Measurements from ENCODE around the gene WDHD1. TPM values are rescaled to one million over a fixed set of nuclear protein-coding genes. Genes with fewer than 3 reads are reported as not detected.
"Not testable (repeated sequence)": the region's sequence is repeated elsewhere in the genome, so short reads cannot be mapped to it uniquely, and the experiment has no call there.

Gene WDHD1
- total and polyA plus RNA-seq, 2 experiments from 2014 or later = 6.6 to 9.6 TPM

DNA sequence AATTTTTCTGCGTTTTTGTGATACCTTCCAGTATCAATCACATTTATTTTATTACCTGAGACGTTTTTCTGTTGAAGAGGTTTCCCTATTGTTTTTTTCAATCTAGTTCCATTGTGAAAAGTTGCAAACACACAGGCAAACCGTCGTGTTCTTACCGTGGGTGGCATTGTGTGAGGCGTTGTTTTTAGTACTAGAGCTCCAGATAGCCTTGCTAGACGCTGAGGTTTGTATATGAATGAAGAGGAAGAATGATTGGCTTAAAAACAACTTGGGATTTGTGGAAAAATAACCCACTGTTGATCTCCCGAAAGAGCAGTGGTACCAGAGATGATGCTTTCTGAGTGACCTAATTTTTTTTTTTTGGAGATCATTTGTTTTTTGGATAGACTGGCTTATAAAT is 1.2 kb upstream of the WDHD1 start:
- peak overlapping the region; percentile 98 for H2AFZ ChIP-seq
- H3K9ac ChIP-seq = peak overlapping the region; percentile 91
- H3K79me2 ChIP-seq (ENCODE audit: insufficient read depth) = peaks cover 85% of the 10 kb centered on the region
- peaks cover 35% of the 10 kb centered on the region for H3K4me1 ChIP-seq (ENCODE audit: insufficient read depth)
- H3F3A ChIP-seq (ENCODE audit: insufficient read depth) = peaks cover 15% of the 10 kb centered on the region; the same call in 1 of the 2 replicates
- WGBS, 2 experiments (ENCODE audit: low coverage in 1 of 2, low lambda C conversion rate in 2 of 2, missing lambda C conversion rate in 2 of 2) = 4 to 5% methylated on average over 8 of the region's 8 CpGs
- H3K4me3 ChIP-seq = peak overlapping the region; percentile 91
- no peaks in the 10 kb centered on the region for H3K36me3 ChIP-seq (ENCODE audit: low read depth)
- in situ Hi-C loops (cut with MboI) = no loop called here
- H3K4me2 ChIP-seq (ENCODE audit: unreplicated experiment) = peak overlapping the region; percentile 98
- DNase-seq = peak; percentile 54
- no peaks in the 10 kb centered on the region for H3K9me3 ChIP-seq (ENCODE audit: low read depth)
- H3K9me2 ChIP-seq (ENCODE audit: insufficient read depth) = no peaks in the 10 kb centered on the region
- no peak for TF ChIP-seq EZH2 (IDR thresholded peaks at IDR 0.05; ENCODE audit: insufficient read depth, poor library complexity, severe bottlenecking)
- H3K27me3 ChIP-seq (replicated peaks; ENCODE audit: insufficient read depth) = no peaks in the 10 kb centered on the region
- H3K27ac ChIP-seq = peak overlapping the region; percentile 84
- H4K20me1 ChIP-seq (ENCODE audit: insufficient read depth) = peaks cover 4% of the 10 kb centered on the region; the same call in 1 of the 2 replicates

DNA sequence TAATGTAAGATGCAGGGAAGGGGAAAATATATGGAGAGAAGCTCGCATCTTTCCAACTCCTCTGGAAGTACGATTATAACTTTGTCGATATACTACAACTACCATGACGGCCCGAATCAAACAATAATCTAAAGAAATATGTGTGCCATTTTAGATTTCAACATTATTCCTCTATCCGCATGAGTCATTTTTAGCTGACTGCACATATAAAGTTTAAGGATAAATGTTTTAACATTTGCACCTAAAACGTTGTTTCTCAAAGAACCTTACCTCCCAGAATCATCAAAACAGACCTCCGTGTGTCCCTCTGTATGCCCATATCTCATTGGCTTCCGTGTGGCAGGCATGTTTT is 482 bp downstream of the WDHD1 start:
- H3K27ac ChIP-seq = peak overlapping the region; percentile 84
- peak overlapping the region; percentile 91 for H3K9ac ChIP-seq
- H3K4me1 ChIP-seq (ENCODE audit: insufficient read depth) = peaks cover 31% of the 10 kb centered on the region
- H3F3A ChIP-seq (ENCODE audit: insufficient read depth) = peaks cover 15% of the 10 kb centered on the region; the same call in 1 of the 2 replicates
- H2AFZ ChIP-seq = peak overlapping the region; percentile 98
- H3K4me2 ChIP-seq (ENCODE audit: unreplicated experiment) = peak overlapping the region; percentile 94
- peak; percentile 64 for DNase-seq
- no peaks in the 10 kb centered on the region for H3K36me3 ChIP-seq (ENCODE audit: low read depth)
- no peaks in the 10 kb centered on the region for H3K27me3 ChIP-seq (replicated peaks; ENCODE audit: insufficient read depth)
- H3K9me2 ChIP-seq (ENCODE audit: insufficient read depth) = no peaks in the 10 kb centered on the region
- H4K20me1 ChIP-seq (ENCODE audit: insufficient read depth) = peaks cover 4% of the 10 kb centered on the region; the same call in 1 of the 2 replicates
- no peaks in the 10 kb centered on the region for H3K9me3 ChIP-seq (ENCODE audit: low read depth)
- in situ Hi-C loops (cut with MboI) = no loop called here
- H3K4me3 ChIP-seq = peak overlapping the region; percentile 91
- TF ChIP-seq EZH2phosphoT487 (IDR thresholded peaks at IDR 0.05; ENCODE audit: insufficient read depth, low read depth) (no peak), EZH2 (IDR thresholded peaks at IDR 0.05; ENCODE audit: insufficient read depth, poor library complexity, severe bottlenecking) (no peak)
- peaks cover 81% of the 10 kb centered on the region for H3K79me2 ChIP-seq (ENCODE audit: insufficient read depth)
- 1% methylated on average over 9 of the region's 9 CpGs for WGBS, 2 experiments (ENCODE audit: low coverage in 1 of 2, low lambda C conversion rate in 2 of 2, missing lambda C conversion rate in 2 of 2)

- Histone ChIP-seq H2AFZ (peak overlapping the region; percentile 98), H3K9ac (peak overlapping the region; percentile 91), H3K79me2 (ENCODE audit: insufficient read depth) (peaks cover 81% of the 10 kb centered on the region), H4K20me1 (ENCODE audit: insufficient read depth) (peaks cover 4% of the 10 kb centered on the region; the same call in 1 of the 2 replicates), H3F3A (ENCODE audit: insufficient read depth) (peaks cover 15% of the 10 kb centered on the region; the same call in 1 of the 2 replicates), H3K4me2 (ENCODE audit: unreplicated experiment) (peak overlapping the region; percentile 94), H3K27me3 (replicated peaks; ENCODE audit: insufficient read depth) (no peaks in the 10 kb centered on the region), H3K9me2 (ENCODE audit: insufficient read depth) (no peaks in the 10 kb centered on the region), H3K36me3 (ENCODE audit: low read depth) (no peaks in the 10 kb centered on the region), H3K4me3 (peak overlapping the region; percentile 91), H3K9me3 (ENCODE audit: low read depth) (no peaks in the 10 kb centered on the region), H3K27ac (peak overlapping the region; percentile 84), H3K4me1 (ENCODE audit: insufficient read depth) (peaks cover 27% of the 10 kb centered on the region)
- TF ChIP-seq EZH2phosphoT487 (IDR thresholded peaks at IDR 0.05; ENCODE audit: insufficient read depth, low read depth) (no peak), EZH2 (IDR thresholded peaks at IDR 0.05; ENCODE audit: insufficient read depth, poor library complexity, severe bottlenecking) (no peak)
- WGBS, 2 experiments (ENCODE audit: low coverage in 1 of 2, low lambda C conversion rate in 2 of 2, missing lambda C conversion rate in 2 of 2) = 9% methylated on average over 7 of the region's 7 CpGs
- in situ Hi-C loops (cut with MboI) = no loop called here
- DNase-seq = peak; percentile 7
Observed at GRCh38 chr14:55025948-55026347, 951 bp downstream of the WDHD1 start.

DNA sequence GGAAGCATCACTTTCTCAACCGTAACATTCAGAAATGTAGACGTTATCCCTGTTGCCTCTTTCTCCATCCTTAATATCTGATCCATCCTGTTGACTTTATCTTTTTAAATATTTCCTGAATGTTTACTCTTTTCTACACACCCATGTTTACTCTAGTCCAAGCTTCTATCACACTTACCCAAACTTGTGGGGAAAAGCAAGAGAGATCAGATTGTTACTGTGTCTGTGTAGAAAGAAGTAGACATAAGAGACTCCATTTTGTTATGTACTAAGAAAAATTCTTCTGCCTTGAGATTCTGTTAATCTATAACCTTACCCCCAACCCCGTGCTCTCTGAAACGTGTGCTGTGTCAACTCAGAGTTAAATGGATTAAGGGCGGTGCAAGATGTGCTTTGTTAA is 2.5 kb downstream of the WDHD1 start:
- 96 to 100% methylated on average over 2 of the region's 5 CpGs for WGBS, 2 experiments (ENCODE audit: low coverage in 1 of 2, low lambda C conversion rate in 2 of 2, missing lambda C conversion rate in 2 of 2)
- H3K27me3 ChIP-seq (replicated peaks; ENCODE audit: insufficient read depth); H3K9me2 ChIP-seq (ENCODE audit: insufficient read depth); in situ Hi-C loops (cut with MboI); H3K9me3 ChIP-seq (ENCODE audit: low read depth); H3K27ac ChIP-seq; H3K36me3 ChIP-seq (ENCODE audit: low read depth); DNase-seq; H3K4me3 ChIP-seq; H3K4me2 ChIP-seq (ENCODE audit: unreplicated experiment); H2AFZ ChIP-seq; H3K9ac ChIP-seq; H4K20me1 ChIP-seq (ENCODE audit: insufficient read depth): not testable (repeated sequence)
- peaks cover 32% of the 10 kb centered on the region for H3K4me1 ChIP-seq (ENCODE audit: insufficient read depth)
- H3F3A ChIP-seq (ENCODE audit: insufficient read depth) = peaks cover 22% of the 10 kb centered on the region; the same call in 1 of the 2 replicates
- peaks cover 69% of the 10 kb centered on the region for H3K79me2 ChIP-seq (ENCODE audit: insufficient read depth)

Measured in GM23248 (cell line).